IMR-90 (cell line): ENCODE measurements around the gene TMEM33. TPM values are rescaled to one million over a fixed set of nuclear protein-coding genes. Genes with fewer than 3 reads are reported as not detected.

Experiments
- ATAC-seq: fragments of 200-7000 bp; cut with Tn5 transposase; 2 replicates; pipeline ENCODE4 v1.9.1; 2020; ENCODE audit warnings: low read depth, mild to moderate bottlenecking, moderate library complexity
- BruUV-seq: library from RNA; stranded (reverse); fragments of 400-500 nt; replicated peaks from 2 replicates; lab custom pipeline; 2021; lab: Mats Ljungman, UMichigan
- CTCF ChIA-PET: fragments of 300-600 bp; formaldehyde crosslinking; extraction: SDS; loops from one replicate; lab custom pipeline; 2021; ENCODE audit warnings: antibody characterized with exemption; lab: Yijun Ruan, JAX
- POLR2A ChIA-PET: fragments of 300-600 bp; sonication (Branson Sonifier 250); formaldehyde crosslinking; loops from one replicate; lab custom pipeline; 2022; ENCODE audit warnings: antibody characterized with exemption; ENCODE audit not compliant: unreplicated experiment; lab: Charles Lee
- DNase-seq: peaks from one replicate; pipeline ENCODE4 v3.0.0; 2013
- H2AFZ ChIP-seq: replicated peaks from 2 replicates; pipeline ENCODE3; 2013; ENCODE audit warnings: low read length, mild to moderate bottlenecking; ENCODE audit not compliant: poor library complexity
- H2AK5ac ChIP-seq: 2 replicates; pipeline ENCODE4 v1.6.1; 2013; ENCODE audit warnings: low read depth, low read length, inconsistent platforms
- H2AK9ac ChIP-seq: replicated peaks from 2 replicates; pipeline ENCODE3; 2013; ENCODE audit warnings: mild to moderate bottlenecking, low read depth, low read length, moderate library complexity; ENCODE audit not compliant: poor library complexity
- H2BK120ac ChIP-seq: 2 replicates; pipeline ENCODE4 v1.6.1; 2013; ENCODE audit warnings: low read depth, low read length, inconsistent platforms
- H2BK15ac ChIP-seq: 3 replicates; pipeline ENCODE4 v1.6.1; 2013; ENCODE audit warnings: low read depth, low read length, inconsistent platforms
- H2BK20ac ChIP-seq: 2 replicates; pipeline ENCODE4 v1.6.1; 2013; ENCODE audit warnings: low read depth, mild to moderate bottlenecking, inconsistent platforms, low read length, moderate library complexity
- H2BK5ac ChIP-seq: 2 replicates; pipeline ENCODE4 v1.6.1; 2013; ENCODE audit warnings: mild to moderate bottlenecking, low read depth, low read length, inconsistent platforms; ENCODE audit not compliant: poor library complexity, severe bottlenecking
- H3K14ac ChIP-seq: replicated peaks from 2 replicates; pipeline ENCODE4 v1.6.1; 2013; ENCODE audit warnings: low read depth, low read length, inconsistent platforms
- H3K18ac ChIP-seq: 2 replicates; pipeline ENCODE4 v1.6.1; 2013; ENCODE audit warnings: low read depth, low read length, control low read depth
- H3K23ac ChIP-seq: 2 replicates; pipeline ENCODE4 v1.6.1; 2013; ENCODE audit warnings: low read depth, low read length, inconsistent platforms
- H3K27ac ChIP-seq: 2 replicates; pipeline ENCODE4 v1.5.1; 2013; ENCODE audit warnings: mild to moderate bottlenecking, control low read depth, low read length; ENCODE audit not compliant: insufficient read depth
- H3K27me3 ChIP-seq: 2 replicates; pipeline ENCODE4 v1.6.1; 2013; ENCODE audit warnings: low read length; ENCODE audit not compliant: control insufficient read depth, insufficient read depth
- H3K36me3 ChIP-seq: 2 replicates; pipeline ENCODE4 v1.6.1; 2013; ENCODE audit warnings: low read length, mixed read lengths; ENCODE audit not compliant: control insufficient read depth, insufficient read depth
- H3K4ac ChIP-seq: 2 replicates; pipeline ENCODE4 v1.6.1; 2013; ENCODE audit warnings: low read depth, low read length, inconsistent platforms
- H3K4me1 ChIP-seq: 2 replicates; pipeline ENCODE4 v1.6.1; 2013; ENCODE audit warnings: low read length, mixed read lengths; ENCODE audit not compliant: control insufficient read depth, insufficient read depth
- H3K4me2 ChIP-seq: 2 replicates; pipeline ENCODE4 v1.6.1; 2013; ENCODE audit warnings: low read depth, mild to moderate bottlenecking, control low read depth, low read length, moderate library complexity
- H3K4me3 ChIP-seq: 2 replicates; pipeline ENCODE4 v1.5.1; 2013; ENCODE audit warnings: low read depth, mild to moderate bottlenecking, control low read depth, low read length, moderate library complexity; ENCODE audit not compliant: insufficient read depth
- H3K56ac ChIP-seq: 2 replicates; pipeline ENCODE4 v1.6.1; 2013; ENCODE audit warnings: low read length, inconsistent platforms; ENCODE audit not compliant: insufficient read depth; ENCODE audit errors: extremely low read depth
- H3K79me1 ChIP-seq, 2 experiments: 2 replicates each; pipeline ENCODE4 v1.6.1; 2013; ENCODE audit warnings: low read length in 2 of 2, inconsistent platforms in 1 of 2, low read depth in 1 of 2
- H3K9ac ChIP-seq: 2 replicates; pipeline ENCODE4 v1.6.1; 2013; ENCODE audit warnings: low read depth, low read length, control low read depth
- H3K9me1 ChIP-seq: 2 replicates; pipeline ENCODE4 v1.6.1; 2013; ENCODE audit warnings: low read length, inconsistent platforms; ENCODE audit not compliant: insufficient read depth
- H3K9me3 ChIP-seq: 2 replicates; pipeline ENCODE4 v1.6.1; 2013; ENCODE audit warnings: low read length; ENCODE audit not compliant: control insufficient read depth, insufficient read depth
- H4K20me1 ChIP-seq: 2 replicates; pipeline ENCODE4 v1.6.1; 2013; ENCODE audit warnings: low read length, inconsistent platforms; ENCODE audit not compliant: insufficient read depth
- H4K5ac ChIP-seq: 2 replicates; pipeline ENCODE4 v1.6.1; 2013; ENCODE audit warnings: mild to moderate bottlenecking, low read depth, low read length, control low read depth
- H4K8ac ChIP-seq, 2 experiments: 2 replicates each; pipeline ENCODE4 v1.6.1; 2013; ENCODE audit warnings: low read depth in 2 of 2, low read length in 2 of 2, control low read depth in 1 of 2, inconsistent platforms in 1 of 2
- H4K91ac ChIP-seq: 2 replicates; pipeline ENCODE4 v1.6.1; 2013; ENCODE audit warnings: low read depth, low read length, inconsistent platforms; ENCODE audit not compliant: insufficient read depth
- BHLHE40 ChIP-seq: fragments of 150-350 bp; IDR thresholded peaks from 2 replicates; pipeline ENCODE4 v1.6.1; 2016; ENCODE audit warnings: mild to moderate bottlenecking, low read depth, low read length
- CHD1 ChIP-seq: IDR thresholded peaks from 2 replicates; pipeline ENCODE4 v1.6.1; 2012; ENCODE audit warnings: low read depth, low read length, improper control_type of control experiment
- RAD21 ChIP-seq: IDR thresholded peaks from 2 replicates; pipeline ENCODE4 v1.6.1; 2012; ENCODE audit warnings: low read length, improper control_type of control experiment
- RCOR1 ChIP-seq: IDR thresholded peaks from 2 replicates; pipeline ENCODE4 v1.6.1; 2012; ENCODE audit warnings: mild to moderate bottlenecking, low read length, improper control_type of control experiment; ENCODE audit not compliant: insufficient replicate concordance
- SMC3 ChIP-seq: fragments of 150-350 bp; IDR thresholded peaks from 2 replicates; pipeline ENCODE4 v1.6.1; 2016; ENCODE audit warnings: low read depth, mild to moderate bottlenecking, antibody characterized with exemption, low read length, moderate library complexity
- WGBS, 2 experiments: methylation state at CpG; one replicate each; pipeline versions ENCODE4 v1.1.5 to v1.1.7; 2013; ENCODE audit warnings: missing lambda C conversion rate in 2 of 2; ENCODE audit not compliant: insufficient read length in 1 of 2; ENCODE audit errors: extremely low coverage in 2 of 2; 5-methylcytosine and 5-hydroxymethylcytosine counted together
- dilution Hi-C: fragments of 300-500 bp; cut with HindIII; formaldehyde crosslinking; loops from one replicate; pipeline ENCODE4 v1.14.3; 2018; ENCODE audit warnings: low sequenced_read_pairs; ENCODE audit not compliant: unreplicated experiment
- in situ Hi-C: fragments of 300-500 bp; cut with MboI; formaldehyde crosslinking; loops from 3 replicates; pipeline ENCODE4 v1.14.3; 2019; ENCODE audit warnings: low sequenced_read_pairs, inconsistent platforms, mixed read lengths
- intact Hi-C: fragments of 100-400 bp; cut with micrococcal nuclease; formaldehyde crosslinking; loops from 2 replicates; pipeline ENCODE4 v1.10.0; 2022
- polyA plus RNA-seq, 3 experiments: library from polyadenylated mRNA; depleted of rRNA; stranded (reverse); fragments of >200 nt; gene quantifications; 2 replicates each; pipeline ENCODE4 v1.2.3, GENCODE V29; 2012; ENCODE audit warnings: low replicate concordance in 1 of 3
- total RNA-seq: library from RNA; depleted of rRNA; stranded (reverse); fragments of >200 nt; gene quantifications from 2 replicates; pipeline ENCODE4 v1.2.3, GENCODE V29; 2012

Gene TMEM33
- total and polyA plus RNA-seq, 2 of the 4 experiments (the other 2 are of a cell fraction), result 23.6 to 45.5 TPM

- WGBS, 2 experiments, result 50% methylated on average over 1 of the region's 1 CpG; no CpG with 5 or more reads in 1 of the 2 experiments
- H2BK20ac ChIP-seq, result no peak overlapping the region
- no peaks in the 10 kb centered on the region for H3K27me3 ChIP-seq
- H3K9ac ChIP-seq, result no peak overlapping the region
- H3K9me3 ChIP-seq, result no peaks in the 10 kb centered on the region
- POLR2A ChIA-PET, result no interaction called here
- no TSS peak for BruUV-seq
- no peak for DNase-seq
- ATAC-seq, result no peak
- peaks cover 4% of the 10 kb centered on the region; the same call in 1 of the 2 replicates for H3K4me1 ChIP-seq
- dilution Hi-C loops (no loop called here), in situ Hi-C loops (no loop called here), intact Hi-C loops (no loop called here)
- H4K5ac ChIP-seq, result no peak overlapping the region
- H2BK120ac ChIP-seq, result no peak overlapping the region
- no peaks in the 10 kb centered on the region for H3K36me3 ChIP-seq
- no peak overlapping the region for H3K4me2 ChIP-seq
- no peak overlapping the region for H3K18ac ChIP-seq
- H2AK5ac ChIP-seq, result no peak overlapping the region
- no peak overlapping the region for H4K8ac ChIP-seq
- no peak overlapping the region for H2BK5ac ChIP-seq
- H2AK9ac ChIP-seq, result no peak overlapping the region
- H3K23ac ChIP-seq, result no peak overlapping the region
- TF ChIP-seq CHD1, result no peak
- no peak for TF ChIP-seq RAD21
- TF ChIP-seq BHLHE40, result no peak
- no peak for TF ChIP-seq SMC3
- TF ChIP-seq RCOR1, result no peak
- no peak overlapping the region for H2AFZ ChIP-seq
- no peaks in the 10 kb centered on the region for H3K79me1 ChIP-seq
- H3K14ac ChIP-seq, result no peak overlapping the region
- no peak overlapping the region for H2BK15ac ChIP-seq
- H3K9me1 ChIP-seq, result no peaks in the 10 kb centered on the region
- H3K4me3 ChIP-seq, result no peak overlapping the region
- no peaks in the 10 kb centered on the region for H4K20me1 ChIP-seq
- no peak overlapping the region for H3K27ac ChIP-seq
- H4K91ac ChIP-seq, result no peak overlapping the region
- CTCF ChIA-PET, result no interaction called here
- no peak overlapping the region for H3K4ac ChIP-seq
- H3K56ac ChIP-seq, result no peak overlapping the region
These were observed 40.1 kb downstream of the TMEM33 start for GRCh38 chr4:41975341-41975740.
